Breast epithelium (tissue), 4 donors: Measurements from ENCODE around the gene BBX. TPM values are rescaled to one million over a fixed set of nuclear protein-coding genes. Genes with fewer than 3 reads are reported as not detected.

Experiments used
- DNase-seq, 2 donors: peaks; one replicate each; pipeline ENCODE4 v3.0.0-alpha.2; 2019; ENCODE audit warnings: low spot score in 2 of 2
- H3K27ac ChIP-seq, 2 donors: fragments of 200-600 bp; sonication (generic) in 1 of 2; one replicate each; pipeline ENCODE4 v1.5.1; 2016 to 2019; ENCODE audit warnings: mild to moderate bottlenecking in 1 of 2
- H3K27me3 ChIP-seq, 2 donors: fragments of 200-600 bp; sonication (generic) in 1 of 2; one replicate each; pipeline versions ENCODE4 v1.5.1 to v1.6.0; 2017 to 2019; ENCODE audit warnings: control low read depth in 1 of 2, mild to moderate bottlenecking in 1 of 2
- H3K36me3 ChIP-seq: fragments of 200-600 bp; one replicate; pipeline ENCODE4 v1.5.1; 2019
- H3K4me1 ChIP-seq, 2 donors: fragments of 200-600 bp; sonication (generic); one replicate each; pipeline ENCODE4 v1.5.1; 2016 to 2019; ENCODE audit warnings: control low read depth in 1 of 2
- H3K4me3 ChIP-seq, 3 donors: fragments of 200-600 bp; sonication (generic); 1 replicate in 2 of 3; 2 replicates in 1 of 3; pipeline ENCODE4 v1.5.1; 2016 to 2019; ENCODE audit warnings: mild to moderate bottlenecking in 3 of 3, moderate library complexity in 2 of 3
- H3K9me3 ChIP-seq, 2 donors: fragments of 200-600 bp; sonication (generic) in 1 of 2; one replicate each; pipeline ENCODE4 v1.5.1; 2016 to 2019; ENCODE audit warnings: control low read depth in 1 of 2
- POLR2A ChIP-seq: fragments of 450-650 bp; IDR thresholded peaks from one replicate; pipeline ENCODE4 v1.6.1; 2016; ENCODE audit warnings: antibody characterized with exemption, mild to moderate bottlenecking, moderate library complexity
- POLR2AphosphoS5 ChIP-seq, 3 donors: sonication (generic); formaldehyde crosslinking; IDR thresholded peaks; one replicate each; pipeline ENCODE4 v1.6.1; 2017; ENCODE audit warnings: antibody characterized with exemption in 3 of 3
- intact Hi-C: fragments of 100-400 bp; cut with DNase I; formaldehyde crosslinking; loops from one replicate; pipeline ENCODE4 v1.15.1; 2023; ENCODE audit warnings: low total_unique reads
- total RNA-seq, 3 donors: library from RNA; depleted of rRNA; stranded (reverse); fragments of >200 nt; gene quantifications; one replicate each; pipeline ENCODE4 v1.1.0, GENCODE V29; 2016
- TF ChIP-seq, protein P1 (sequence below), 3 donors: fragments of 450-650 bp; IDR thresholded peaks; one replicate each; pipeline ENCODE4 v1.5.1; 2016 to 2017; ENCODE audit warnings: antibody characterized with exemption in 3 of 3, mild to moderate bottlenecking in 3 of 3, moderate library complexity in 3 of 3

The BBX gene
- total RNA-seq, 3 donors from 2014 or later = 59.0 to 95.9 (median 70.8) TPM

DNA sequence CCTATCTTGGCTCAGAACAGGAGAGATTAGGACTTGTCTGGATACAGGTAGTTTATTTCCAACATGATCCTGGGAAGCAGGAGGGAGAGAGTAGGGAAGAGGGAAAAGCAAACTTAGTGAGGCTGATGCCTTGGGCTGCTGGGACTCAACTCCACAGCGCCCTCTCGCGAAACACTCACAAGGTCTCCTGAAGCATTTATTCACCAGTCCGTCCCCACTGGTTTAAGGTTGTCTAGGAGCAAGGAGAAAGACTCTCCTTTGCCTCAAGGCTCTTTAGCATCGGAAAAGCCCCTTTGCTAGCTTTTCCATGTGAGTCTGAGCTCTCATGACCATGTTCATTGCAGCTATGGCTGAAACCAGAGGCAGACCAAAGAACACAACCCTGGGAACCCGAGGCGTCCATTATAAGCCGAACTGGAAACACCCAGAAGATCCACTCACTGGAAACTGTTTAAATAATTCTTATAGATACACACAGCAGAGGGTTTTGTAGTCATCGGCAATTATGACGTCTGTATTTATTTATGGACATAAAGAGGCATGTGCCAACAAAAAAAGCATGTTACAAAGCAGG is 323.6 kb downstream of the BBX start:
- H3K27me3 ChIP-seq = no peaks in the 10 kb centered on the region
- intact Hi-C loops = no loop called here
- H3K4me1 ChIP-seq = no peaks in the 10 kb centered on the region
- TF ChIP-seq POLR2A = no peak
- TF ChIP-seq, protein P1, sequence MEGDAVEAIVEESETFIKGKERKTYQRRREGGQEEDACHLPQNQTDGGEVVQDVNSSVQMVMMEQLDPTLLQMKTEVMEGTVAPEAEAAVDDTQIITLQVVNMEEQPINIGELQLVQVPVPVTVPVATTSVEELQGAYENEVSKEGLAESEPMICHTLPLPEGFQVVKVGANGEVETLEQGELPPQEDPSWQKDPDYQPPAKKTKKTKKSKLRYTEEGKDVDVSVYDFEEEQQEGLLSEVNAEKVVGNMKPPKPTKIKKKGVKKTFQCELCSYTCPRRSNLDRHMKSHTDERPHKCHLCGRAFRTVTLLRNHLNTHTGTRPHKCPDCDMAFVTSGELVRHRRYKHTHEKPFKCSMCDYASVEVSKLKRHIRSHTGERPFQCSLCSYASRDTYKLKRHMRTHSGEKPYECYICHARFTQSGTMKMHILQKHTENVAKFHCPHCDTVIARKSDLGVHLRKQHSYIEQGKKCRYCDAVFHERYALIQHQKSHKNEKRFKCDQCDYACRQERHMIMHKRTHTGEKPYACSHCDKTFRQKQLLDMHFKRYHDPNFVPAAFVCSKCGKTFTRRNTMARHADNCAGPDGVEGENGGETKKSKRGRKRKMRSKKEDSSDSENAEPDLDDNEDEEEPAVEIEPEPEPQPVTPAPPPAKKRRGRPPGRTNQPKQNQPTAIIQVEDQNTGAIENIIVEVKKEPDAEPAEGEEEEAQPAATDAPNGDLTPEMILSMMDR (IDR thresholded peaks at IDR 0.05) = peak in 1 of 3 donors; percentile 53
- TF ChIP-seq POLR2AphosphoS5 (IDR thresholded peaks at IDR 0.05) = no peak
- H3K9me3 ChIP-seq = no peaks in the 10 kb centered on the region
- H3K27ac ChIP-seq = no peak overlapping the region
- peak in 1 of 2 donors; percentile 70 for DNase-seq
- no peaks in the 10 kb centered on the region for H3K36me3 ChIP-seq
- no peak overlapping the region for H3K4me3 ChIP-seq

GRCh38 chr3:107847791-107848190 is 325.0 kb downstream of the BBX start:
- TF ChIP-seq POLR2A = no peak
- TF ChIP-seq, protein P1 (IDR thresholded peaks at IDR 0.05) = no peak
- TF ChIP-seq POLR2AphosphoS5 (IDR thresholded peaks at IDR 0.05) = no peak
- H3K4me1 ChIP-seq = no peaks in the 10 kb centered on the region
- DNase-seq = no peak
- intact Hi-C loops = no loop called here
- no peak overlapping the region for H3K4me3 ChIP-seq
- no peaks in the 10 kb centered on the region for H3K27me3 ChIP-seq
- no peaks in the 10 kb centered on the region for H3K9me3 ChIP-seq
- H3K27ac ChIP-seq = no peak overlapping the region
- no peaks in the 10 kb centered on the region for H3K36me3 ChIP-seq

DNA sequence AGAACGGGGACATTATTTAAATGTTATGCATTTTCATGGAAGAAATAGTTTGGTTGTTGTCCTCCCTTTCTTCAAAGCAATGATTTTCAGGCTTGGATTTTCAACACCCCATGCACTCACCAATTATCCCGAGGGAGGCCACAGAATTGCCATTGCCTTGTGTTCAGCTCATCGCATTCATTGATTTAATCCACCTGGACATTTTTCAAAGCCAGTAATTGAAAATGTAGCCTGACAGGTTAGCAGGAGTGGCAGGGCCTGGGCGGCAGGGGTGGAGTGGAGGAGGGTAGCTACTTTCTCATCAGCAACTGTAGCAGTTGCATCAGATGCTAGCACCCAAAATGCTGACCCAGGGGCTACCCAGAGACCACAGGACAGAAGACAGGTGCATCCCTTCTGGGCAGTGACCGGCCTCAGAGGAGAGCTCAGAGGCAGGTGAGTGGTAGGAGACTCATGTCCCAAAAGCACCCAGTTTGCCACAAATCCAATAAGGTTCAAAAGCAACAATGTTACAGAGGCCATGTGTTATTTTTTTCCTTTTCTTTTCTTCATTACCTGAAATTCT is 325.7 kb downstream of the BBX start:
- no peak for DNase-seq
- Histone ChIP-seq H3K27ac (no peak overlapping the region), H3K27me3 (no peaks in the 10 kb centered on the region), H3K4me1 (no peaks in the 10 kb centered on the region), H3K36me3 (no peaks in the 10 kb centered on the region), H3K4me3 (no peak overlapping the region), H3K9me3 (no peaks in the 10 kb centered on the region)
- TF ChIP-seq POLR2A = no peak
- TF ChIP-seq POLR2AphosphoS5 (IDR thresholded peaks at IDR 0.05) = no peak
- TF ChIP-seq, protein P1 (IDR thresholded peaks at IDR 0.05) = no peak
- intact Hi-C loops = no loop called here

- H3K4me1 ChIP-seq = no peaks in the 10 kb centered on the region
- H3K36me3 ChIP-seq = no peaks in the 10 kb centered on the region
- no peak overlapping the region for H3K27ac ChIP-seq
- H3K9me3 ChIP-seq = no peaks in the 10 kb centered on the region
- intact Hi-C loops = no loop called here
- no peak for DNase-seq
- TF ChIP-seq POLR2A (no peak), POLR2AphosphoS5 (IDR thresholded peaks at IDR 0.05) (no peak)
- TF ChIP-seq, protein P1 (IDR thresholded peaks at IDR 0.05) = no peak
- no peaks in the 10 kb centered on the region for H3K27me3 ChIP-seq
- no peak overlapping the region for H3K4me3 ChIP-seq
Observed at GRCh38 chr3:107850681-107851080, 327.9 kb downstream of the BBX start.

DNA sequence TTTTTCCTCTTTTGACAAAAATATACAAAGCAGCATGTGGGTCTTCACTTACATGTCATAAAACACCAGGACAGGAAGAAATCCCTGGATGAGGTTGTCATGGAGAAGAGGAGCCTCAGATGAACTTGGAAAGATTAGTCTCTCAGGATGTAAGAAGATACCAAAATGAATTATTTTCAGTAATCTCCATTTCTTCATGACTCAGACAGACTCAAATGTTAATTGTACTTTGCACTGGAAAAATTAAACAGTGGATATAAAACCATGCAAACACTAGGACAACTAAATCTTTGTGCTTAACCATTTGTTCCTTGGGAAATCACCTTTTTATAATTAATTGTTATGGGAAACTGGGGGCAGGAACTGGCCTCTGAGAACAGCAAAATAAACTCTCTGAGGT is 331.1 kb downstream of the BBX start:
- intact Hi-C loops = no loop called here
- Histone ChIP-seq H3K4me1 (no peaks in the 10 kb centered on the region), H3K27ac (no peak overlapping the region), H3K9me3 (no peaks in the 10 kb centered on the region), H3K36me3 (no peaks in the 10 kb centered on the region), H3K4me3 (no peak overlapping the region), H3K27me3 (no peaks in the 10 kb centered on the region)
- TF ChIP-seq POLR2A (no peak), POLR2AphosphoS5 (IDR thresholded peaks at IDR 0.05) (no peak)
- TF ChIP-seq, protein P1 (IDR thresholded peaks at IDR 0.05) = no peak
- DNase-seq = no peak
